SK-N-SH treated with all-trans-retinoic acid at 6 μM for 48 hours (cell line): ENCODE measurements around the gene B3GNT3.

Experiments used
- ATAC-seq: fragments of 200-7000 bp; cut with Tn5 transposase; 3 replicates; pipeline ENCODE4 v1.9.1; 2020; ENCODE audit warnings: mild to moderate bottlenecking, moderate library complexity
- ARNTL ChIP-seq: fragments of 450-650 bp; formaldehyde crosslinking; IDR thresholded peaks from 2 replicates; pipeline ENCODE4 v1.5.0; 2020; ENCODE audit warnings: low read depth, mild to moderate bottlenecking, moderate library complexity, borderline replicate concordance
- CSDC2 ChIP-seq: fragments of 250-450 bp; sonication (Bioruptor Pico); IDR thresholded peaks from 2 replicates; pipeline ENCODE4 v1.5.0; 2020; ENCODE audit warnings: mild to moderate bottlenecking, moderate library complexity
- GLIS3 ChIP-seq: fragments of 250-450 bp; sonication (Bioruptor Pico); IDR thresholded peaks from 2 replicates; pipeline ENCODE4 v1.5.0; 2020; ENCODE audit warnings: mild to moderate bottlenecking, moderate library complexity
- PPARA ChIP-seq: fragments of 250-450 bp; sonication (Bioruptor Pico); IDR thresholded peaks from 2 replicates; pipeline ENCODE4 v1.5.0; 2020; ENCODE audit warnings: mild to moderate bottlenecking, borderline replicate concordance
- RARB ChIP-seq: fragments of 250-450 bp; sonication (Bioruptor Pico); IDR thresholded peaks from 2 replicates; pipeline ENCODE4 v1.8.0; 2021; ENCODE audit warnings: mild to moderate bottlenecking, moderate library complexity
- SNAI2 ChIP-seq: fragments of 250-450 bp; sonication (Bioruptor Pico); IDR thresholded peaks from 2 replicates; pipeline ENCODE4 v1.5.0; 2020; ENCODE audit warnings: mild to moderate bottlenecking, moderate library complexity
- TCF4 ChIP-seq: fragments of 250-450 bp; sonication (Bioruptor Pico); IDR thresholded peaks from 2 replicates; pipeline ENCODE4 v1.8.0; 2021; ENCODE audit warnings: mild to moderate bottlenecking, moderate library complexity, borderline replicate concordance
- ZC3H10 ChIP-seq: fragments of 250-450 bp; sonication (Bioruptor Pico); IDR thresholded peaks from 2 replicates; pipeline ENCODE4 v1.5.1; 2021; ENCODE audit warnings: mild to moderate bottlenecking, moderate library complexity
- ZNF565 ChIP-seq: fragments of 450-650 bp; formaldehyde crosslinking; conservative IDR thresholded peaks from 2 replicates; pipeline ENCODE4 v1.5.0; 2020; ENCODE audit warnings: low read depth, mild to moderate bottlenecking, moderate library complexity
- TF ChIP-seq, protein P1 (sequence below): fragments of 250-450 bp; sonication (Bioruptor Pico); IDR thresholded peaks from 2 replicates; pipeline ENCODE4 v1.8.0; 2020; ENCODE audit warnings: mild to moderate bottlenecking, moderate library complexity, borderline replicate concordance
- TF ChIP-seq, protein P2 (sequence below): fragments of 250-450 bp; sonication (Bioruptor Pico); IDR thresholded peaks from 2 replicates; pipeline ENCODE4 v1.5.0; 2020; ENCODE audit warnings: mild to moderate bottlenecking, moderate library complexity
- TF ChIP-seq, protein P3 (sequence below): fragments of 250-450 bp; sonication (Bioruptor Pico); IDR thresholded peaks from 2 replicates; pipeline ENCODE4 v1.8.0; 2021; ENCODE audit warnings: low read depth, mild to moderate bottlenecking, moderate library complexity, borderline replicate concordance

Gene B3GNT3

DNA sequence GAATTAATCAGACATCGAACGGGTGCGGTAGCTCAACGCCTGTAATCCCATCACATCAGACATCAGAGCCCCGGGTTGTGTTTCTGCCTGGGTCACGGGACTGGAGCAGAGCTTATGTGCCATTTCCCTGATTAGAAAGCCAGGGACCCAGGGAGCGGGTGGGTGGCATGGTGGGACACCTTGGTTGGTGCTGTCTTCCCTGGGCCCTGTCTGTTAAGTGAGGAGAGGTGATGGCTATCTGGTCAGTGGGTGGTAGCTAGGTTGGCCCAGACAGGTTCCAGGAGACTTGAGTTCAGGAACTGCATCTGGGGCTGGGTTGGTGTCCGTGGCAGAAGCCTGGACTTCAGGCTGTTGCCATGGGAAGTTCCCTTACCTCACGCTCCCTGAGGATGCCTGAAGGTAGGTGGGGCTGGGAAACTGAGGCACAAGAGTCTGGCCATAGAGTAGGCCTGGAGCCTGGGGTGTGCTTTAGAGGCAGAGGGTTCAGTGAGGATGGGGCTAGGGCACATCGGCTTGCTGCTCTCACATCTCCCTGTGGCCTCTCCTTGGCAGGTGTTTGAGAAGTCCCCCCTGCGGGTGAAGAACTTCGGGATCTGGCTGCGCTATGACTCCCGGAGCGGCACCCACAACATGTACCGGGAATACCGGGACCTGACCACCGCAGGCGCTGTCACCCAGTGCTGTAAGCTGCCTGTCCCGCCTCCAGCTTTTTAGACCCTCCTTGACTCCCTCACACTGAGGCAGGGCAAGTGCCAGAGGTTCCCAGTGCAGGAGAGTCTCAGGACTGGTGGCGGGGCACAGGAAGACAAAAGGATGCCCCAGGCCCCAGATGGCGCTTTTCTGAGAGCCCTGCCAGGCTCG, 66.8 kb downstream of the B3GNT3 start:
- ATAC-seq, result no peak
- TF ChIP-seq RARB (CRISPR knock-in tag), result no peak
- no peak for TF ChIP-seq SNAI2 (CRISPR knock-in tag)
- TF ChIP-seq, protein P1, sequence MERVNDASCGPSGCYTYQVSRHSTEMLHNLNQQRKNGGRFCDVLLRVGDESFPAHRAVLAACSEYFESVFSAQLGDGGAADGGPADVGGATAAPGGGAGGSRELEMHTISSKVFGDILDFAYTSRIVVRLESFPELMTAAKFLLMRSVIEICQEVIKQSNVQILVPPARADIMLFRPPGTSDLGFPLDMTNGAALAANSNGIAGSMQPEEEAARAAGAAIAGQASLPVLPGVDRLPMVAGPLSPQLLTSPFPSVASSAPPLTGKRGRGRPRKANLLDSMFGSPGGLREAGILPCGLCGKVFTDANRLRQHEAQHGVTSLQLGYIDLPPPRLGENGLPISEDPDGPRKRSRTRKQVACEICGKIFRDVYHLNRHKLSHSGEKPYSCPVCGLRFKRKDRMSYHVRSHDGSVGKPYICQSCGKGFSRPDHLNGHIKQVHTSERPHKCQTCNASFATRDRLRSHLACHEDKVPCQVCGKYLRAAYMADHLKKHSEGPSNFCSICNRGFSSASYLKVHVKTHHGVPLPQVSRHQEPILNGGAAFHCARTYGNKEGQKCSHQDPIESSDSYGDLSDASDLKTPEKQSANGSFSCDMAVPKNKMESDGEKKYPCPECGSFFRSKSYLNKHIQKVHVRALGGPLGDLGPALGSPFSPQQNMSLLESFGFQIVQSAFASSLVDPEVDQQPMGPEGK, result no peak
- TF ChIP-seq CSDC2 (CRISPR knock-in tag), result no peak
- no peak for TF ChIP-seq ZC3H10 (CRISPR knock-in tag)
- no peak for TF ChIP-seq TCF4
- TF ChIP-seq GLIS3 (CRISPR knock-in tag), result no peak
- TF ChIP-seq PPARA (CRISPR knock-in tag), result no peak
- TF ChIP-seq ZNF565 (CRISPR knock-in tag), result no peak
- TF ChIP-seq, protein P2, sequence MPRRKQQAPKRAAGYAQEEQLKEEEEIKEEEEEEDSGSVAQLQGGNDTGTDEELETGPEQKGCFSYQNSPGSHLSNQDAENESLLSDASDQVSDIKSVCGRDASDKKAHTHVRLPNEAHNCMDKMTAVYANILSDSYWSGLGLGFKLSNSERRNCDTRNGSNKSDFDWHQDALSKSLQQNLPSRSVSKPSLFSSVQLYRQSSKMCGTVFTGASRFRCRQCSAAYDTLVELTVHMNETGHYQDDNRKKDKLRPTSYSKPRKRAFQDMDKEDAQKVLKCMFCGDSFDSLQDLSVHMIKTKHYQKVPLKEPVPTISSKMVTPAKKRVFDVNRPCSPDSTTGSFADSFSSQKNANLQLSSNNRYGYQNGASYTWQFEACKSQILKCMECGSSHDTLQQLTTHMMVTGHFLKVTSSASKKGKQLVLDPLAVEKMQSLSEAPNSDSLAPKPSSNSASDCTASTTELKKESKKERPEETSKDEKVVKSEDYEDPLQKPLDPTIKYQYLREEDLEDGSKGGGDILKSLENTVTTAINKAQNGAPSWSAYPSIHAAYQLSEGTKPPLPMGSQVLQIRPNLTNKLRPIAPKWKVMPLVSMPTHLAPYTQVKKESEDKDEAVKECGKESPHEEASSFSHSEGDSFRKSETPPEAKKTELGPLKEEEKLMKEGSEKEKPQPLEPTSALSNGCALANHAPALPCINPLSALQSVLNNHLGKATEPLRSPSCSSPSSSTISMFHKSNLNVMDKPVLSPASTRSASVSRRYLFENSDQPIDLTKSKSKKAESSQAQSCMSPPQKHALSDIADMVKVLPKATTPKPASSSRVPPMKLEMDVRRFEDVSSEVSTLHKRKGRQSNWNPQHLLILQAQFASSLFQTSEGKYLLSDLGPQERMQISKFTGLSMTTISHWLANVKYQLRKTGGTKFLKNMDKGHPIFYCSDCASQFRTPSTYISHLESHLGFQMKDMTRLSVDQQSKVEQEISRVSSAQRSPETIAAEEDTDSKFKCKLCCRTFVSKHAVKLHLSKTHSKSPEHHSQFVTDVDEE (CRISPR knock-in tag), result no peak
- TF ChIP-seq, protein P3, sequence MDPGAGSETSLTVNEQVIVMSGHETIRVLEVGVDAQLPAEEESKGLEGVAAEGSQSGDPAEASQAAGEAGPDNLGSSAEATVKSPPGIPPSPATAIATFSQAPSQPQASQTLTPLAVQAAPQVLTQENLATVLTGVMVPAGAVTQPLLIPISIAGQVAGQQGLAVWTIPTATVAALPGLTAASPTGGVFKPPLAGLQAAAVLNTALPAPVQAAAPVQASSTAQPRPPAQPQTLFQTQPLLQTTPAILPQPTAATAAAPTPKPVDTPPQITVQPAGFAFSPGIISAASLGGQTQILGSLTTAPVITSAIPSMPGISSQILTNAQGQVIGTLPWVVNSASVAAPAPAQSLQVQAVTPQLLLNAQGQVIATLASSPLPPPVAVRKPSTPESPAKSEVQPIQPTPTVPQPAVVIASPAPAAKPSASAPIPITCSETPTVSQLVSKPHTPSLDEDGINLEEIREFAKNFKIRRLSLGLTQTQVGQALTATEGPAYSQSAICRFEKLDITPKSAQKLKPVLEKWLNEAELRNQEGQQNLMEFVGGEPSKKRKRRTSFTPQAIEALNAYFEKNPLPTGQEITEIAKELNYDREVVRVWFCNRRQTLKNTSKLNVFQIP, result no peak
- TF ChIP-seq, all 23 proteins: peak for 0

DNA sequence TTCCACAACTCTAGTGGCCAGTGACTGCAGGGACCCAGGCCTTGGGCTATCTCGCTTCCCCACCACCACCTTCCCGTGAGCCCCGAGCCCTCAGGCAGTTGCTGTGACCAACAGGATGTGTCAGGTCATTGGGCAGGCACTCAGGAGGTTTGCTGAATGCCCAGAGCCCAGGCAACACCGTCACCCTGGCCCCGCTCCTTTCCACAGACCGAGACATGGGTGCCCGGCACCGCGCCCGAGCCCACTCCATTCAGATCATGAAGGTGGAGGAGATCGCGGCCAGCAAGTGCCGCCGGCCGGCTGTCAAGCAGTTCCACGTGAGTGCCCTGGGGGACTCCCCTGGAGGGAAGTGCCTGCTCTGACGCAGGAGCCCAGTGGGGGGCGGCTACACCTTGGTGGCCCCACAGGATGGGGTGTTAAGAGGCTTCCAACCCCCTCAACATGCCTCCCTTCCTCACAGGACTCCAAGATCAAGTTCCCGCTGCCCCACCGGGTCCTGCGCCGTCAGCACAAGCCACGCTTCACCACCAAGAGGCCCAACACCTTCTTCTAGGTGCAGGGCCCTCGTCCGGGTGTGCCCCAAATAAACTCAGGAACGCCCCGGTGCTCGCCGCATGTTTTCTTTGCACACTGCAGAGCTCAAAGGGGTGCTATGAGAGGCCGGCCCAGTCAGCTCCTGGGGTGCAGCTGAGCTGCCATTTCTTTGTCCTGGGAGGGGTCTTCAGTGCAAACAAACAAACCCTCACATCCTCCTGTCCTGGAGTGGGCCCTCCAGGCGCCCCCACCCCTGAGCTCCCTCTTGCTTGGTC, 68.0 kb downstream of the B3GNT3 start:
- ATAC-seq, result no peak
- TF ChIP-seq ARNTL (CRISPR knock-in tag) (no peak), SNAI2 (CRISPR knock-in tag) (no peak)
- TF ChIP-seq, protein P3, result no peak
